Neuron (in vitro differentiated cells): ENCODE measurements around the gene SH2D3C.

Experiments
- H2AFZ ChIP-seq: one replicate; pipeline ENCODE4 v1.6.1; 2013; ENCODE audit warnings: low read depth, mild to moderate bottlenecking, inconsistent platforms, low read length, moderate library complexity
- H3K27me3 ChIP-seq: one replicate; pipeline ENCODE4 v1.6.1; 2013; ENCODE audit warnings: low read length; ENCODE audit not compliant: insufficient read depth
- H3K36me3 ChIP-seq: one replicate; pipeline ENCODE4 v1.6.1; 2013; ENCODE audit warnings: low read length; ENCODE audit not compliant: insufficient read depth
- H3K4me1 ChIP-seq: one replicate; pipeline ENCODE4 v1.6.1; 2013; ENCODE audit warnings: low read length; ENCODE audit not compliant: insufficient read depth
- H3K4me3 ChIP-seq: 2 replicates; pipeline ENCODE4 v1.5.1; 2013; ENCODE audit warnings: mild to moderate bottlenecking, low read length, moderate library complexity
- H3K9me3 ChIP-seq: one replicate; pipeline ENCODE4 v1.6.1; 2013; ENCODE audit warnings: low read length

SH2D3C gene

GRCh38 chr9:127813686-127814226, 35.3 kb upstream of the SH2D3C start:
- Histone ChIP-seq H3K27me3 (no peaks in the 10 kb centered on the region), H2AFZ (no peak overlapping the region), H3K4me3 (no peak overlapping the region), H3K36me3 (peaks cover 35% of the 10 kb centered on the region), H3K4me1 (no peaks in the 10 kb centered on the region), H3K9me3 (no peaks in the 10 kb centered on the region)

DNA sequence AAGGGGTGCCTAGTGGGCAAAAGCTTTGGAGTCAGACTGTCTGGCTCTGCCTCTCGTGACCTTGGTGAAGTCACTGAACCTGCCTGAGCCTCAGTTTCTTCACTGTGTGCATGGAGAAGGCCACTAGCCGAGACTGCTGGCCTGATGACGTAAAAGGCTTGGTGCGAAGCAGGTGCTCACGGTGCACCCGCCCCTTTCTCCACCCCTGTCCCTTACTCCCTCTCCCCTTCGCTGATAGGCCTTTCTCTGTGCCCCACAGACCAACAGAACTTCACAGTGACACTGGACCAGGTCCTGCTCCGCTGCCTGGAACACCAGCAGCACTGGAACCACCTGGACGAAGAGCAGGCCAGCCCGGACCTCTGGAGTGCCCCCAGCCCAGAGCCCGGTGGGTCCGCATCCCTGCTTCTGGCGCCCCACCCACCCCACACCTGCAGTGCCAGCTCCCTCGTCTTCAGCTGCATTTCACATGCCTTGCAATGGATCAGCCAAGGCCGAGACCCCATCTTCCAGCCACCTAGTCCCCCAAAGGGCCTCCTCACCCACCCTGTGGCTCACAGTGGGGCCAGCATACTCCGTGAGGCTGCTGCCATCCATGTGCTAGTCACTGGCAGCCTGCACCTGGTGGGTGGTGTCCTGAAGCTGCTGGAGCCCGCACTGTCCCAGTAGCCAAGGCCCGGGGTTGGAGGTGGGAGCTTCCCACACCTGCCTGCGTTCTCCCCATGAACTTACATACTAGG, 34.6 kb upstream of the SH2D3C start:
- no peaks in the 10 kb centered on the region for H3K4me1 ChIP-seq
- peaks cover 39% of the 10 kb centered on the region for H3K36me3 ChIP-seq
- no peak overlapping the region for H2AFZ ChIP-seq
- no peaks in the 10 kb centered on the region for H3K9me3 ChIP-seq
- H3K27me3 ChIP-seq: no peaks in the 10 kb centered on the region
- H3K4me3 ChIP-seq: no peak overlapping the region

GRCh38 chr9:127812011-127812410, 33.5 kb upstream of the SH2D3C start:
- H3K36me3 ChIP-seq: peaks cover 47% of the 10 kb centered on the region
- no peak overlapping the region for H3K4me3 ChIP-seq
- H2AFZ ChIP-seq: no peak overlapping the region
- no peaks in the 10 kb centered on the region for H3K27me3 ChIP-seq
- no peaks in the 10 kb centered on the region for H3K9me3 ChIP-seq
- no peaks in the 10 kb centered on the region for H3K4me1 ChIP-seq

GRCh38 chr9:127810378-127811187, 32.1 kb upstream of the SH2D3C start:
- Histone ChIP-seq H3K4me1 (no peaks in the 10 kb centered on the region), H2AFZ (no peak overlapping the region), H3K9me3 (no peaks in the 10 kb centered on the region), H3K27me3 (no peaks in the 10 kb centered on the region), H3K4me3 (no peak overlapping the region), H3K36me3 (peaks cover 54% of the 10 kb centered on the region)

DNA sequence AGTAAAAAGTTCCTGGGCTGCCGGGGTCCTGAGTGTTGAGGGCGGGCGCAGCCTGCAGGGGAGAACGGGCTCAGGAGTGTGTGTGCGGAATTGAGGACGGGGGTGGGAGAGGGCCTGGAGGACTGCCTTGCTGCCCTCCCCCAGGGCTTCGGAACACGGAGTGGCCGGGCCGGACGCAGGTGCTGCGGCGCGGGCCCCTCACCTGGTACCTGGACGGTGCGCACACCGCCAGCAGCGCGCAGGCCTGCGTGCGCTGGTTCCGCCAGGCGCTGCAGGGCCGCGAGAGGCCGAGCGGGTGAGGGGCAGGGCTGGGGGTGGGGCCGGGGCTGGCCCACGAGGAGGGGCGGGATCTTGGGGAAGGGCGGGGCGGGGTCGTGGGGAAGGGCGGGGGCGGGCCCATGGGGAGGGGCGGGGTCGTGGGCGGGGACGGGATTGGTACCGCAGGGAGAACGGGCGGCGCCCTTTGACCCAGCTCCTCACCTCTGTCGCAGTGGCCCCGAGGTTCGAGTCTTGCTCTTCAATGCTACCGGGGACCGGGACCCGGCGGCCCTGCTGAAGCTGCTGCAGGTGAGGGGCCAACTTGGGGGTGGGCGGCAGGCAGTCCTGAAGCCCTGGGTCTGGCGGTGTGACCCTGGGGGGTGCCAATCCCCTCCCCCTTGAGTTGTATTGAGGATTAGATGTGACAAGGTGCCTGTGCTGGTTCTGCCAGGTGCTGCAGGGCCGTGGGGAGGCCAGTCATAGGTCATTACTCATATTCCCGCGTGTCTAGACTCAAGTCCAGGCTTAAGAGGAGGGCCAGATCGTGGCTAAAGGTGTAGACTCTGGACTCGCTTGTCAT, 31.3 kb upstream of the SH2D3C start:
- no peak overlapping the region for H3K4me3 ChIP-seq
- H2AFZ ChIP-seq: no peak overlapping the region
- H3K9me3 ChIP-seq: no peaks in the 10 kb centered on the region
- peaks cover 51% of the 10 kb centered on the region for H3K36me3 ChIP-seq
- no peaks in the 10 kb centered on the region for H3K4me1 ChIP-seq
- H3K27me3 ChIP-seq: no peaks in the 10 kb centered on the region

- Histone ChIP-seq H3K4me1 (peaks cover 4% of the 10 kb centered on the region), H2AFZ (no peak overlapping the region), H3K9me3 (no peaks in the 10 kb centered on the region), H3K4me3 (no peak overlapping the region), H3K27me3 (no peaks in the 10 kb centered on the region), H3K36me3 (peaks cover 53% of the 10 kb centered on the region)
These were observed 30.6 kb upstream of the SH2D3C start for GRCh38 chr9:127809002-127809539.

GRCh38 chr9:127808347-127809001, 30.0 kb upstream of the SH2D3C start:
- H3K4me1 ChIP-seq: peaks cover 10% of the 10 kb centered on the region
- no peaks in the 10 kb centered on the region for H3K27me3 ChIP-seq
- no peak overlapping the region for H3K4me3 ChIP-seq
- H3K36me3 ChIP-seq: peaks cover 47% of the 10 kb centered on the region
- no peaks in the 10 kb centered on the region for H3K9me3 ChIP-seq
- no peak overlapping the region for H2AFZ ChIP-seq

DNA sequence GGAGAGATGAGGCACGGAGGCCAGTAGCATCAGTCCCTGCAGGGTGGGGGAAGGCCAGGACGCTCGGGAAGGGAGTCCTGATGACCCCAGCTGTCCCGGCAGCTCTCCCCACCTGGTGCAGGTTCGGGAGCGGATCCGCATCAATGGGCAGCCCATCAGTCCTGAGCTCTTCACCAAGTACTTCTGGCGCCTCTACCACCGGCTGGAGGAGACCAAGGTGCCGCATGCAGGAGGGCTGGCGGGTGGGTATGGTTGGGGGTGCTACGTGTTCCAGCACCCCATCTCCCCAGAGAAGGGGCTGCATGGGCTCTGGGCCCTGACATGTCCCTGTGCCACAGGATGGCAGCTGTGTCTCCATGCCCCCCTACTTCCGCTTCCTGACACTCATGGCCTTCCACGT, 28.4 kb upstream of the SH2D3C start:
- no peak overlapping the region for H2AFZ ChIP-seq
- H3K4me1 ChIP-seq: peaks cover 16% of the 10 kb centered on the region
- H3K9me3 ChIP-seq: no peaks in the 10 kb centered on the region
- no peaks in the 10 kb centered on the region for H3K27me3 ChIP-seq
- H3K36me3 ChIP-seq: peaks cover 36% of the 10 kb centered on the region
- no peak overlapping the region for H3K4me3 ChIP-seq

DNA sequence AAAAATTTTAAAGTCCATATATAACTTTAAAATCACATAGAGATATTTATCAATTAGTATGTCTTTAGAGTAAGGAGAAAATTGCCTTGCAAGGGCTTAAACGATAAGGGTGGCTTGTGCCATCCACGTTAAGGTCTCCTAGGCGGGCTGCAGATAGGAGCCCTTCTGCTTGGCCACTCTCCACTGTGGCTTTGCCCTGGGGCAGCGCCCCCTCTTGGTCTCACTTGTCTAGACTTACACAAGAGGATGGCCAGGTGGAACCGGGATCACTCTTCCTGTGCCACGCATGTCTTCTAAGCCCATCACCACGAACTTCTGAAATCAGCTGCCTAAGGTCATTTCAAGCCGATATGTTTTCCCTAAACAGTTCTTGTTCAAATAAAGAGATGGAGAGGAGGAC, 27.2 kb upstream of the SH2D3C start:
- Histone ChIP-seq H3K9me3 (no peaks in the 10 kb centered on the region), H3K4me1 (peaks cover 17% of the 10 kb centered on the region), H2AFZ (no peak overlapping the region), H3K4me3 (no peak overlapping the region), H3K27me3 (no peaks in the 10 kb centered on the region), H3K36me3 (peaks cover 31% of the 10 kb centered on the region)

- H2AFZ ChIP-seq: no peak overlapping the region
- H3K4me1 ChIP-seq: peaks cover 17% of the 10 kb centered on the region
- peak overlapping the region; percentile 62 for H3K4me3 ChIP-seq
These were observed 25.3 kb upstream of the SH2D3C start for GRCh38 chr9:127803507-127804352.

GRCh38 chr9:127802576-127803443, 24.3 kb upstream of the SH2D3C start, which contains the start of gene FPGS:
FPGS (plus strand) TSS chr9:127802882; CDS start chr9:127802925, 43 bp downstream.
- H3K36me3 ChIP-seq: peaks cover 17% of the 10 kb centered on the region

More at GRCh38 chr9:127803507-127804352, 25.3 kb upstream of the SH2D3C start:
- Histone ChIP-seq H3K27me3 (no peaks in the 10 kb centered on the region), H3K9me3 (no peaks in the 10 kb centered on the region), H3K36me3 (peaks cover 24% of the 10 kb centered on the region)

More at GRCh38 chr9:127802576-127803443, 24.3 kb upstream of the SH2D3C start, which contains the start of gene FPGS:
- H3K4me3 ChIP-seq: peak within 1 kb of the TSS; percentile 62
- H3K4me1 ChIP-seq: peaks cover 17% of the 10 kb centered on the region
- peak within 1 kb of the TSS; percentile 91 for H2AFZ ChIP-seq
- no peaks in the 10 kb centered on the region for H3K9me3 ChIP-seq
- no peaks in the 10 kb centered on the region for H3K27me3 ChIP-seq
